ENCODE results near the gene FRMD3.

The FRMD3 gene

DNA sequence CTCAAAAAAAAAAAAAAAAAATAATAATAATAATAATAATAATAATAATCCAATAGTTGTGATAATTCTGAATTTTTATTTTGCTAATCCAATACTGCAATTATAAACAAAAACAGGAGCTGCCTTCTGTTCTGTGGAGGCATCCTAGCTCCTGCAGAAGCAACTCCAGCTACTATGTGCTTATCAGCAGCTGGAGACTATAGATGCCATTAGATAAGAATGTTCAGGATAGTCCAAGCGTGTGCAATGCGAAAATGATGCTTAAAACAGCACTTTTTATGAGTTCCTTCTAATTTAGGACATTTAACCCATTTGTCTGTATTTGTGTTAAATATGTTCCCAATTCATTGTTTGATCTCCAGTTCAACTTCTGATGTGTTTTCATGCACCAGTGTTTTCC is 254.7 kb downstream of the FRMD3 start:
- TF ChIP-seq CTCF (IDR thresholded peaks at IDR 0.05; ENCODE audit: extremely low read depth, missing control alignments), result no peak
- DNase-seq (ENCODE audit: low spot score), result no peak

- DNase-seq (ENCODE audit: low spot score), result no peak
- no peak for TF ChIP-seq CTCF (IDR thresholded peaks at IDR 0.05; ENCODE audit: extremely low read depth, missing control alignments)
These were observed 256.6 kb downstream of the FRMD3 start for GRCh38 chr9:83281306-83282255.

GRCh38 chr9:83280790-83281189 is 257.4 kb downstream of the FRMD3 start:
- DNase-seq (ENCODE audit: low spot score), result no peak
- no peak for TF ChIP-seq CTCF (IDR thresholded peaks at IDR 0.05; ENCODE audit: extremely low read depth, missing control alignments)

DNA sequence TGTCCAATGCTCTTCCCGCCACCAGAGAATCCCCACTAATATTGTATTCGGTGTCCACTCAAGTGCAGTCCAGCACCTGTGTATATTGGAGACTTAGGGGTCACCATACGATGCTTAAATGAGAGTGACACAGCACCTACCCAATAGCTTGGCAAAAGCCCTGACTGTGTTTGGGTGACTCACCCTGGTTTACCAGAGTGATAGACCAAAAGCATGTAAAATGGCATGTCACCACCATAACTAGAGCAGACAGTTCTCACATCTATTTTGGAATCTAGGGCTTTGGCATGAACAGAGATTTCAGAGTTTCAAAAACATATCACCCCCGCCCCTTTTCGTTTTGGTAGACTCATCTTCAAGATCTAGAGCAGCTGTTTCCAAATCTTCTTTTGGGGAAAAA is 257.9 kb downstream of the FRMD3 start:
- DNase-seq (ENCODE audit: low spot score), result no peak
- TF ChIP-seq CTCF (IDR thresholded peaks at IDR 0.05; ENCODE audit: extremely low read depth, missing control alignments), result no peak

GRCh38 chr9:83274787-83275186 is 263.4 kb downstream of the FRMD3 start:
- TF ChIP-seq CTCF (IDR thresholded peaks at IDR 0.05; ENCODE audit: extremely low read depth, missing control alignments), result no peak
- DNase-seq (ENCODE audit: low spot score), result no peak

- TF ChIP-seq CTCF (IDR thresholded peaks at IDR 0.05; ENCODE audit: extremely low read depth, missing control alignments), result no peak
- DNase-seq (ENCODE audit: low spot score), result no peak
These were observed 266.5 kb downstream of the FRMD3 start for GRCh38 chr9:83271665-83272071.

DNA sequence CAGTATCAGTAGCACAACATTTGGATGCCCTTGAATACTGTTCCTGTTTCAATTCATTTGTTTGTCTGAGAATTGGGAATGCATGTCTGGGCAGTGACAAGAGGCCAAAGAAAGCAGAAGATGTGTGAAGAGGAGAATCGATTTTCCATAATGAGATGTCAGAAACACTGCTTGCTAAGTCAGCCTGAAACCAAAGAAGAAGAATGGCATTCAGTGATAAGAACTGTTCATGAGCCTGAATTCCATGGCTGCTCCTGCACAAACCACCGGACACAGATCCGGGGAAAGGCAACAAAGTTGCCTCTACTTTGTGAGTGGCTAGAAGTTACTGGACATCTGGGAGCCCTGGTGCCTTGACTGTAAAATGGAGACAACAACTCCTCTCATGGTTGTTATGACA is 268.1 kb downstream of the FRMD3 start:
- no peak for TF ChIP-seq CTCF (IDR thresholded peaks at IDR 0.05; ENCODE audit: extremely low read depth, missing control alignments)
- no peak for DNase-seq (ENCODE audit: low spot score)

All from GM20000 (cell line).